Stimulated activated CD4-positive, alpha-beta T cell treated with anti-CD3 and anti-CD28 coated beads, Interleukin-4, amount 100 ng/mL, for 1 hour (primary cell): ENCODE data around the gene HOXD12.

Experiments
- DNase-seq: peaks from one replicate; pipeline ENCODE4 v3.0.0-alpha.2; 2020

The HOXD12 gene

DNA sequence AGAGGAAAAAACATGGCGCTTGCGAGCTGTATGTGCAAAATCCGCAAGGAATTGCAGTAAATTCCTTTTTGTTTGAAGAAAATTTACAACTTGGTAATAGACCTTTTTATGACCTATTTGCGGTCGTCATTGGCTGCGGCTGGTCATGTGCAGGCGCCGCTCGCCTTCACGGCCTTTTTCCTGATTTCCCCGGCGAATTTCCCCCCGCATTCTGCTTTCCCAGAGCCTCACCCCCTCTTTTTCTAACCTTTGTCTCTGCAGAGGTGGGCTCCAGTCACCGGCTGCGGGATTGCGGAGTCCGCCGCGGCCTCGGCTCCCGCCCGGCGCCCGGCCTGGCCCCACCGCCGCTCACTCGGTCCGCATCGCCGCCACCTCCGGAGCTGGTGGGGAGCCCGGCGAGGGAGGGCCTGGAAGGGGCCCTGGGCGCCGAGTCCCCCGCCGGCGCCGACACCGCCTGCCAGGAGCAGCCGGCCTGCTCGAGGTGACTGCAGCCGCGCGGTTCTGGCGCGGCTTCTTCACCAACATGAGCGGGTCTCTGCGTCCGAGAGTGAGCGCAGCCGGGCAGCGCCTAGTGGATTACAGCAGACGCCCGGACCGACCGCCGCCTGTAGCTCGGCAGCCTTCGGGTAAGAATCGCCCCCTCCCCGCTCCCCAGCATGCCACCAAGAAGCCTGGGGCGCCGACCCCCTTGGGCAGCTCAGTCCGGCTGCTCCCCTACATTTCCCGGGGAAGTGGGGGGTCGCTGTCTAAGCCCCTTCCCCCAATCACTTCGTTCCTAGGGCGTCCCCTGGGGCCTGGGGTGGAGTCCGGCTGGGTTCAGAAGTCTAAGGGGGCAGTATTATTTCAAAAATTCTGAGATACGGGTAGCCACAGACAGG, 37.0 kb downstream of the HOXD12 start:
- DNase-seq, result no peak

DNA sequence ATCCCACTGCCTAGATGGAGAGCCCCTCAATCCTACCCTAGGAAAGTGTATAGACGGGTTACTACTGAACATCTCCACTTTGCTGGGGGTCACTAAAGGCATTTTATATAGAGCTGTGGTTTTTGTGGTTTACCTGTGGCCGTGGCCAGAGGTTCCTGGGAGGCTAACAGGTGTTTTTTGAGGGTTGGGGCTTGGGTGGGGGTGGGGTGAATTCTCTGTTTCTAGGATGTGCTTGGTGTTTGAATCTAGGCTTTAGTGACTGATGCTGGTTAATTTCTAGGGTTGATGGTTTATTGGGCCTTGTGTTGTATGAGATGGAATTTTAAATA, 37.6 kb downstream of the HOXD12 start:
- no peak for DNase-seq

DNA sequence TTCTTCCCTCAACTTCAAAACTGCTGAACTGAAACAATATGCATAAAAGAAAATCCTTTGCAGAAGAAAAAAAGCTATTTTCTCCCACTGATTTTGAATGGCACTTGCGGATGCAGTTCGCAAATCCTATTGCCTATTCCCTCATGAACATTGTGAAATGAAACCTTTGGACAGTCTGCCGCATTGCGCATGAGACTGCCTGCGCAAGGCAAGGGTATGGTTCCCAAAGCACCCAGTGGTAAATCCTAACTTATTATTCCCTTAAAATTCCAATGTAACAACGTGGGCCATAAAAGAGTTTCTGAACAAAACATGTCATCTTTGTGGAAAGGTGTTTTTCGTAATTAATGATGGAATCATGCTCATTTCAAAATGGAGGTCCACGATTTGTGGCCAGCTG, 38.3 kb downstream of the HOXD12 start:
- DNase-seq, result no peak

DNA sequence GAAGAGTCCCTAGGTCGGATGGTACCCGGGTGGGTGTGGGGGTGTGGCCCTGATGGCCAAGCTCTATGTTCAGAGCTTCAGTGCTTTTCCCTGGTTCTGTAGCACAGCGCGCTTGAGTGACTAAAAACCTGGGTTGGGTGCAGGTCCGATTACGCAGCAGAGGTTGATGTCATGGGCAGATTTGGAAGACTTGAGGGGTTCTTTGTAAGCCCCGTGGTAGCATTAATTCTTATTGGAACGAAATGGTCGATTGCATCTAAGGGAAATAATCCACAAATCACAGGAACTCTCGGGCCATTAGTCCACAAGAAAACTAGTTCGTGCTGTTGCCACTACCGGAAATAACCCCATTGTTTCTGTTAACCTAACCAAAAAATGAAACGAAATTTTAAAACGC, 38.9 kb downstream of the HOXD12 start:
- DNase-seq, result no peak

DNA sequence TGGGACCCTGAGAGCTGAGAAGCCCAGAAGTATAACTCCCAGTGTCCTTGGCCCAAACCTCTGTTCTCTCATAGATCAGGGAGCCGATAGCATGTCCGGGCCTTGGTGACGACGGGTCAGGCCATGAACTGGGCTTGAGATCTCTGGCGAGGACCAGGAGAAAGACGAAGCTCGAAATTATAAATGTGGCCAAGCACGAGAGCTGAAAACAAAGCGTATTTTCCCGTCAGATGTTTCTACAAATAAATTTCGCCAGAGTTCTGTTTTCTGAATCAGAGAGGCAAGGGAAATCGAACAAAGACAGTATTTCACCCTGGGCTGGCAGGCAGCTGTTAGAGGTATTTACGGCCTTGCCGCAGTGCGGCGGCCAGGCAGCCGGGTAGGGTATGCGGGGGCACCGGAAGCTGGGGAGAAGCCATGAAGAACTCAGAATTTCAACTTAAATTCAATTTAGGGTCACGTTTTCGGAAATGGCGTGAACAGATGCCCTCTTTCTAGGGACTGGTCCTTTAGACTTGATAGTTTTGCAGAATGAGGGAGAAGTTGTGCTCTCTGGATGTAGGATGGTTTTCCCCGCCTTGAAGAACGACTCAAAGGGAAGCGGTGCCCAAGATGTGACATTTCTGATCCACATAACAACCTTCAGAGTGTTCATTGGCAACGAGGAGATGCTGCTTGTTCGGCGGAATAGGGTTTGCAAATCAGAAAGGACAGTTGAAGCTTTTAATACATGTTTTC, 39.5 kb downstream of the HOXD12 start:
- no peak for DNase-seq

DNA sequence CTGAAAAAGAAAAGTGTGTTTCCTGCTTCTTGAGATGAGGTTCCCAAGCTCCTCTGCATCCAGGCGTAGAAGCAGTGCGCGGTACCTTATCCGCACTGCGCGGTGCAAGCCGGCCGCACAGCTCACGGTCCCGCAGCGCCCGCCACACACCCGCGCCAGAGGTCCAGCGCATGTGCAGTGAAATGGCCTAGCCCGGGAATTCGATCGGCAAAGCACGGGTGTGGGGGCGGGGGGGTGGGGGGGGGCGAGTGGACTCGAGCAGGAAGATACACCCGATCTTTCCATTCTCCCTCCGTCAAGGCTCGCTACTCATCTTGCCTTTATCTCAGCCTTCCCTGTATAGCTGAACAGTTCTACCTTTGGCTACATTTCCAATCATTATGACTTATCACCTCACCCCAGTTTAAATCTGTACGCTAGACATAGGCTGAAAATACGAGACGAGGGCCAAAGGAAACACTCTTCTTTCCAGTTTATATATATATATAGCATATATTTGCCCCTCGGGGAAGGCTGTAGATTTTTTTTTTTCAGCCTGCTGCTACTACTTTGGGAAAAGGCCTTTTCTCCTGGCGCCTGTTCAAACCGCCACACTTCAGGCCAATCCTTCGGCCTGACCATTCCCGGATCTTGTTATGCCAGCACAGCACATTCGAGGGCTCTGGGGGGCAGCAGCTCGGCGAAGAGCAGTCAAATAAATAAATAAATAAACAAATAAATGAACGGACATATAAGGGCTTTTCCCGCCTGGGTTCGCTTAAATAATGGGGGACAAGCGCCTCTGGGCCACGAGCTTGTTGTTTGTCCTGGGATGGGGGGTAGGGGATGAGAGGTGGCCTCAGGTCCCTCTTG, 40.3 kb downstream of the HOXD12 start:
- no peak for DNase-seq

DNA sequence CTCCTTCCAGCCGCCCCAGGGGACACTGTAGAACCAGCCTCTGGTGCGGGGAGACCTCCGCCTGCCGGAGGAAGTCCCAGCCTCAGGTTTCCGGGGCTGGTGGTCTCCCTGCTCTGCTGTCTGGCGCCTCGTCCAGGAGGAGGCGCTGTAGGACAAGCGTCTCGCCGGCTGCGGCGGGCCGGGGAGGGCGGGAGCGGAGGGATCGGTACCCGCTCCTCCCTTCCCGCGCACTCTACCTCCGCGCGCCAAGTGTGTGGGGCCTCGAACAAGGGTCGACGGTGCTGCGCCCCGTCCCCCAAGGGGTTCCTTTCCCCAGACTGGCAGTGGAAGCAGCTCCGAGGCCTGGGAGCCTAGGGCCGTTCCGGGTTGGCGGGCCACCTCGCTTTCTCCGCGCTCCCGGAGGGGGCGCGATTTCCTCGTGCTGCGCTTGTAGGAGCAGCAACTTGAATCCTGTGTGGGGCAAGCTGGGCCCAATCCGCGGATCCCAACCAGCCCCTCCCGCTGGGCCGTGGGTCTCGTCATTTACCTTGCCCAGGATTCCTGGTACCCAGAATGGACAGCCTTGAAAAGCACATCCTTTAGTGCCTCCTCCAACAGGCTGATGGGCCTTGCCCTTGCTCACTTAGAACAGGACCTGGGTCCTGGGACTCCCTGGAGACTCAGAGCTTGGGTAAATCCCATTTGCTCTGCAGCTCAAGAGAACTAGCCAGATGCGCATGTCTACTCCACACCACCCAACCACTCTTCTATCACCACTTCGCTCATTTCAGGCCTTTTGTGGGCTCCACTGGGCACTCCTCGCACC, 41.1 kb downstream of the HOXD12 start:
- DNase-seq, result peak; percentile 66

DNA sequence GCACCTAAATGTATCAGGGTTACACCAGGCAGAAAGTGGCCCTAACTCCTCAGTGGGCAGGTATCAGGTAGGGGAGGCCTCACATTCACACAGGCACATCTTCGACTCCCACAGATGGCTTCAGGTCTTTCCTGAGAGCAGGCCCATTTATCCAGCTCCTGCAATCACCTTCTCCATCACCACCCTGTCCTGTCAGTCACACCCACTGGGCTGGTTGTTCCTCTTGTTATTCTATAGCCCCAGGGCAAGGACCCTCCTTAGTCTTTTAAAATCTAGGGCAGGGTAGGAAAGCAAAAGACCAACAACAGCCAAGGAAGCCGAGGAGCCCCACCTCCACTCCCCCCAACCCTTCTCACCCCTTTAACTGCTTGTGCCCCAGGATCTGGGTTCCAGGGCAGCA, 42.7 kb downstream of the HOXD12 start:
- no peak for DNase-seq

DNA sequence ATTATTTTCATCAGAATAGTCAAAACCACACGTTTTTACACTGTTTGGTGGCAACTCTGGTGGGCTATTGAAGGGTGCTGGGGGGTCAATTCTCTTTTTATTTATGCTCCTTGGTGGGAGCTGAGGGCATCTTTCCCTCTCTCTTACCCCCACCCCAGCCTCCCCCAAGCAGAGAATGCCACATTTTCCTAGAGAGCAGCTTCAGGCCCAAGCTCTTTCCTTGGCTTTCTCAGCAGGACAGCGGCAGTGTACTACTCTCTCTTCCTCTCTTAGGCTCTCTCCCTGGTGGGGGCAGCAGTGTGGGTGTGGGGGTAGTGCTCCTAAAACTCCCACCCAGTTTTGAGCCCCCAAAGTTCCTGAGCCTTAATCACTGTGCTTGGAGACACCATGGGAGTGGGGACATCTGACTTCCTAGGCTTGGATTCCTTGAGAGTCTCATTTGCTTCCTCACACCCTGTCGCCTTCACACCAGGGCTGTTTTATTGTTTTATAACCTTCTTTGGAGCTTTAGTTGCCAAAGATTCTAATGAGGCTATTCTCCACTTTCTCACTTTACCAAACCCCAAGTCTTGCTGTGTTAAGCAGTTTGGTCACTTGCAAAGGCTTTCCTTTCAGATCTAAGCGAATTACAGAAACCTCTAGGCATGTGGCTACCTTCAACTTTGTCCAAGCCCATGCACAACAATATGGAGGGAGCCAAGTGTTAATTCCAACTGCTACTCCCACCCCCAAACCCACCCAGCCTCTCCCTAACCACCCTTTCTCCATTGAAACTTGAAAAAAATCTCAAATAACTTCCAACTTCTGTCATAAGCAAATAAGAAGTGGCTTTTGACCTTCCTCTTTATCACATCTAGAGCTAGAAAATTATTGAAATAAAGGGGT, 45.7 kb downstream of the HOXD12 start:
- no peak for DNase-seq

DNA sequence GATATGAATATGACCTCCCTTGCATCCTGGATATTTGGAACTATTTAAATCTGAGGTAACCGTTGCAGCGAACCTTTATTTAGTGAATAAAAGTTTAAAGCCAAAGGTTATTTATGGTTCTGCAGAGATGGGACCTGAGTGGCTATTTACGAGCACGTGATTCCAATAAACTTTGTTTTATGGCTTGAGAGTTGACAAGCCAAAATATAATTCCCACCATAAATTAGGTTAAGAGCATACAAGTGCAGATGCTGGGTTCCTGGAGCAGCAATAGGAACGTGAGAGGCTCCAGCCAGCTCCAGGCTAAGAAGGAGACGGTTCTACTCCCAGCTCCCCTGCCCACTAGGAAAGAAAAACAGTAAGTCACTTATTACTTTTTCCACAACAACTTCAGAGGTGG, 46.5 kb downstream of the HOXD12 start:
- DNase-seq, result no peak

DNA sequence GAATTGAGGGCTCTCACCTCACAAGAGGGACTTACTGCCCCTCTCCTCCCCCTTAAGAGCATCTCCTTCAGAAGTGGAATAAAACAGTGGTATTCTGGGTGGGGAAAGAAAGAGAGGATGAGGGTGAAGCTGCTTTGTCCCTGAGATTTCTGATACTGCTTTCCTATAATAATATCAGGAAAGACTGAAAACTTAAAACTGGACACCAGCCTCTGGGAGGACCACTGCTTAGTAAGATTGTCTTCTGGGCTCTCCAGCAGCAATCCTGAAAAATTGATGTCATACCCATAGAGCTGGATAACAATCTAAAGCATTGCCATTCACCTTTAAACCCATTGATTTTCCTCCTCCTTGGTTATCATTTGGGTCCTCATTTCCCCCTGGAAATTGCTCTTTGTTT, 47.0 kb downstream of the HOXD12 start:
- no peak for DNase-seq

DNA sequence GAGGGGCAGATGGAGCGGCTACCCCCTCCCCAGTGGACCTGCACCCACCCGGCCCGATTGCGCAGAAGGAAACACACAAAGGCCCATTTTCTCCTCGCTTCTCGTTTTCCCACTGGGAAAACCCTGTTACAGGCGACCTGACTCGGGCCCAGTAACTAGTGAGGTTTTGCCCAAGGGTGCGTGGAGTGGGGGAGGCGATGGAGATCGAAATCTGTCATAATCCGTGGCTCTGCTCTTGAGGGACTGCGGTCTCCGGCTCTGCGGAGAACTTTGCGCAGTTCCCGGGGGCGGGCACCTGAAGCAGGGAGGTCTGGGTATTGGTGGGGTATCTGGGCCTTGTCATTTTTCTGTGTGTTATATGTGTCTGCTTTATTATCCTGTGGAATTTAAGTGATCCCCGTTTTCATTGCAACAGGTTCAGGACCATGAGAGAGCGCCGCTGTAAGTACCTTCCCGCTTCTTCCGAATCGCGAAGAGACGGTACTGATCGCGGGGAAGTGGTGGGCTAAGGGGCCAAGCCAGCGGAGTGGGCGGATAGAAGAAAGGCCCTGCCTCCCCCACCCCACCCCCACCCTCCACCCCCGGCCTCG, 47.7 kb downstream of the HOXD12 start:
- DNase-seq, result no peak

DNA sequence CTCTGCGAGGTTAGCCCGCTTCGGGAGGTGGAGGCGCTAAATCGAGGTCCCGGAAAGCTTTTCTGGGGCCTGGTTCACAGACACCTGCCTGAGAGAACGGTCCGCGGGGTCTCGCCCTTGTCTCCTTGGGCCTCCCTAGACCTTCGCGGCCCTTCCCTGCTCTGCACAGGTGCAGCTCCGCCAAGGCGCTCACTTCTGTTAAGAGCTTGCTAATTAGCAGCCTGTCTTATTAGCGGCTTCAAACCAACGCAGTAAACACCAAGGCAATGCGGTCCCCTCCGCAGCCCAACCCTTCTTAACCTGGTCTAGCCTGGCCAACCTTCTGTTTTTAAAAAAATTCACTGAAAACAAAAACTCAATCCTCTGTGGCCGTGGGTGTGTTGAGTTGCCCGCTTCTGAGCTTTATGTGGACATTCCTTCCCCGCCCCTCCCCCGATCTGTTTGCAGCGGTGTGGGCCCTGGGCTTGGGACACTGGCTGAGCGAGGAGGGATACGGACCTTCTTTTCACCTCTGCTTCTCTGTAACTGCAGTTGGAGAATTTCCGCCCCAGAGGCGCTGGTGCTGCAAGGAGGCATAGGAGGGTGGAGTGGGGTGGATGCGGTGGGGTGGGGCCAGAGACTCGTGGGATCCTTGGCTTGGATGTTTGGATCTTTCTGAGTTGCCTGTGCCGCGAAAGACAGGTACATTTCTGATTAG, 48.4 kb downstream of the HOXD12 start:
- DNase-seq, result no peak

DNA sequence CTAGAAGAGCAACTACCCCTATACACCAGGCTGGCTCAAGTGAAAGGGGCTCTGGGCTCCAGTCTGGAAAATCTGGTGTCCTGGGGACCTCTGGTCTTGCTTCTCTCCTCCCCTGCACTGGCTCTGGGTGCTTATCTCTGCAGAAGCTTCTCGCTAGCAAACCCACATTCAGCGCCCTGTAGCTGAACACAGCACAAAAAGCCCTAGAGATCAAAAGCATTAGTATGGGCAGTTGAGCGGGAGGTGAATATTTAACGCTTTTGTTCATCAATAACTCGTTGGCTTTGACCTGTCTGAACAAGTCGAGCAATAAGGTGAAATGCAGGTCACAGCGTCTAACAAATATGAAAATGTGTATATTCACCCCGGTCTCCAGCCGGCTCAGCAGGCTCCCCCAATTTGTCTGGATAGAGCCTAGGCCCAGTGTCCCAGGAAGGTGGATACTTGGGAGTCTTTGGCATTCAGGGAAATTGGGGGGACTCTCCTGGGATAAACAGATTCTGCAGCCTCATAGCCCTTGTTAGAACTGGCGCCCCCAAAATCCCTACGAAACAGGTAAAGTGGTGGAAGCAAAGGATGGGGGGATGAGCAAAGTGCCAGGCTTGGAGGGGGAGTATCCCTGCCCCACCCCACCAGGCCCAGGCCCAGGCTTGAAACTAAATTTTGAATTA, 49.3 kb downstream of the HOXD12 start:
- no peak for DNase-seq

DNA sequence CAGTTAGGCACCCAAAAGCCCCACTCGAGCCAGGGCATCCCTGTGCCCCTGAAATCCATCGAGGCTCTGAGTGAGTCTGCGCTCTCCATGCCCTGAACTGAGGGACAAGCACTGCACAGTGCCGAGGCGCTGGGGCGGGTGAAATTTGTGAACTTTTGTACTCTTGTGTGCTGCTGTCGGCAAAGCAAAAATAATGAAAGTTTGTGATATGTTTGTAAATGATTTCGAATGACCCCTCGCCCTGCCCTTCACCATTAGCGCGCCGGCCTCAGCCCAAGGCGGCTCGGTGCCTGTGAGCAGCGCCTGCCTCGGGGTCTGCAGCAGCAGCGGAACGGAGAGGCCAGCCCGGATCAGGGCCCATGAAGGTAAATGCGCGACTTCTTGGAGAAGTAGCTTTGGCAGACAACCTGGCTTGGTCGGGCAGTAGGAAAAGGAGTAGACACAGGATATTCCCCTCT, 49.9 kb downstream of the HOXD12 start:
- DNase-seq, result no peak

DNA sequence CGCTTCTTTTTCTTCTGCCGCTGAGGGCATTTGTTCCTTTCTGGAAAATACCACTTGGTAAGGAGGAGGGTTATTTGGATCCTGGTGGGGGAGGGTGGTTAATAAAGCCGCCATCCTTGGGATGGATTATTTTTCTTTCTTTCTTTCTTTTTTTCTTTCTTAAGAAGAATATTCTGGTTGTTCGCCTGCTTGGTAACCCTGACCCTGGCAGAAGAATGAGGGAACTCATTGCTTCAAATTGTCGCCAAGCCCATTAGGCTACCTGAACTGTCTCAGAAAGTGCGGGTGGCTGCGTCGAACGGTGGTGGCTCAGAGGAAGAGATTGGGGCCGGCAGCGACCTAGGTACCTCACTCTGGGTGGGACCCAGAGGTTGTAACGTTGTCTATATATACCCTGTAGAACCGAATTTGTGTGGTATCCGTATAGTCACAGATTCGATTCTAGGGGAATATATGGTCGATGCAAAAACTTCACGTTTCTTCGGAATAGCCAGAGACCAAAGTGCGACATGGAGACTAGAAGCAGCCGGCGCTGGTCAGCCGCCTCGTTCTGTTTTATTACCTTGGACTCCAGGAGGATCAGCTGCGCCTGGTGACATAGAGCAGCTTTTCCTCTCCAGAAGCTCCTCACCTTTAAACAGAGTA, 50.5 kb downstream of the HOXD12 start:
- DNase-seq, result no peak

DNA sequence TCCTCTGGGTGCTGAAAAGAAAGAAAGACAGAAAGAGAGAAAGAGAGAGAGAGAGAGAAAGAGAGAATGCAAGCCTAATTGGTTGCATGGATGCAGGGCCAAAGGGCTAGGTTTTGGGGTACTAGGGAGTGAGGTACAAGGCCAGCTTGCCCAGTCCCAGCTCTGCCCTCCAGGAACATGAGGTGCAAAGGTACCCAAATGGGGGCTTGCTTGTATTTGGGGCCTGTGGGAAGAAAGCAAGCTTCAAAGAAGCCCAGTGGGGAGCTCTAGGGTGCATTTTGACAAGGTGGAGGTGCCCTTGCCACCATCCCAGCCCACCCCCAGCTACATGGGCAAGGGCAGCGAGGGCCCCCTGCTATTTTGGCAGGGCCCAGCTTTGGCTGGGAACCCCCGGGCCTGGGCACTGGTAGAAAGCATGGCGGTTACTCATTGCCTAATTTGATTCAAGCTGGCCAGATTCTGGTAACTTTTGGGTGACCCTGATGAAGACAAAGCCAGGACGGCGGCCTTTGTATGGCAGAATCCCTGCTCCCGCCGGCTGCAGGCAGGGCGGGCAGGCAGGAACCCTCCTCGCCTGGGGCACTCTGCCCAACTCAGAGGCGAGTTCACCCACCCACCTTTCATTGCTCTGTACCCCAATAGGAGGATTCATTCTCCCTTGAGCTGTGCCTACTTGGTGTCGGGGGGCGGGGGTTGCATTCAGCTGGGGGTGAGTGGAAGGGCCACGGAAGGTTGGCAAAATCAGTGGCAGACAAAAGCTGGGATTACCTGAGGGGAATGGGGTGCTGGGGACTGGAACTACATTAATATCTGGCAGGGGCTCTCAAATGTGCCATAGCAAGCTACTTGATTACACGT, 51.2 kb downstream of the HOXD12 start:
- no peak for DNase-seq
